ENCODE data around the gene IFT88.
"Not testable (repeated sequence)": the region's sequence is repeated elsewhere in the genome, so short reads cannot be mapped to it uniquely, and the experiment has no call there.

The IFT88 gene

GRCh38 chr13:20633802-20634201, 66.8 kb downstream of the IFT88 start:
- Mint-ChIP-seq H3K9me3 (no peaks in the 10 kb centered on the region), H3K27me3 (no peaks in the 10 kb centered on the region), H3K4me1 (no peaks in the 10 kb centered on the region), H3K36me3 (no peaks in the 10 kb centered on the region), H3K27ac (no peak overlapping the region), H3K4me3 (no peak overlapping the region)
- no peak for DNase-seq
- CTCF ChIA-PET, result no interaction called here

DNA sequence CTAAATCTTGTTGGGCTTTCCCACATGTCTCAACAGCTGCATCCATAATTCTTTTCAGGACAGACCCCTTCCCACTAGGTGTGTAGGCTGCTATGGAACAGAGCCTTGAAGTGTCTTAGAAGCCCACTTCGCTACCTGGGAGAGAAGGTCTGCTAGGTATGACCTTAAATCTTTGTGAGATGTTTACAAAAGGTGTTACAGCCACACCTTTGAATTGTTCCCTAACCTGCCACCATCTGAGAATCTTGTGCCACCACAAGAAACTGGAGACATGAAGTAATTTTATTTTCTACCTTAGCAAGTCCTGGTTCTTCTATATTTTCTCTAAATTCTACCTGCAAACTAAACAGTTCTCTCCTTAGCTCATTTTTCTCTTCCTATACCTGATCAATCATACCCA, 69.1 kb downstream of the IFT88 start:
- H3K27ac Mint-ChIP-seq, result no peak overlapping the region
- H3K4me1 Mint-ChIP-seq, result no peaks in the 10 kb centered on the region
- H3K36me3 Mint-ChIP-seq, result no peaks in the 10 kb centered on the region
- no peak for DNase-seq
- CTCF ChIA-PET, result no interaction called here
- no peaks in the 10 kb centered on the region for H3K27me3 Mint-ChIP-seq
- no peaks in the 10 kb centered on the region for H3K9me3 Mint-ChIP-seq
- H3K4me3 Mint-ChIP-seq, result no peak overlapping the region

GRCh38 chr13:20637811-20638210, 70.9 kb downstream of the IFT88 start:
- H3K4me3 Mint-ChIP-seq, result no peak overlapping the region
- H3K4me1 Mint-ChIP-seq, result no peaks in the 10 kb centered on the region
- CTCF ChIA-PET, result no interaction called here
- H3K27me3 Mint-ChIP-seq, result no peaks in the 10 kb centered on the region
- H3K27ac Mint-ChIP-seq, result no peak overlapping the region
- no peaks in the 10 kb centered on the region for H3K9me3 Mint-ChIP-seq
- no peak for DNase-seq
- H3K36me3 Mint-ChIP-seq, result no peaks in the 10 kb centered on the region

- no peaks in the 10 kb centered on the region for H3K27me3 Mint-ChIP-seq
- H3K4me1 Mint-ChIP-seq, result no peaks in the 10 kb centered on the region
- CTCF ChIA-PET, result no interaction called here
- no peak overlapping the region for H3K27ac Mint-ChIP-seq
- H3K9me3 Mint-ChIP-seq, result no peaks in the 10 kb centered on the region
- DNase-seq, result no peak
- no peak overlapping the region for H3K4me3 Mint-ChIP-seq
- peaks cover 3% of the 10 kb centered on the region for H3K36me3 Mint-ChIP-seq
These were observed 80.8 kb downstream of the IFT88 start for GRCh38 chr13:20647758-20648157.

DNA sequence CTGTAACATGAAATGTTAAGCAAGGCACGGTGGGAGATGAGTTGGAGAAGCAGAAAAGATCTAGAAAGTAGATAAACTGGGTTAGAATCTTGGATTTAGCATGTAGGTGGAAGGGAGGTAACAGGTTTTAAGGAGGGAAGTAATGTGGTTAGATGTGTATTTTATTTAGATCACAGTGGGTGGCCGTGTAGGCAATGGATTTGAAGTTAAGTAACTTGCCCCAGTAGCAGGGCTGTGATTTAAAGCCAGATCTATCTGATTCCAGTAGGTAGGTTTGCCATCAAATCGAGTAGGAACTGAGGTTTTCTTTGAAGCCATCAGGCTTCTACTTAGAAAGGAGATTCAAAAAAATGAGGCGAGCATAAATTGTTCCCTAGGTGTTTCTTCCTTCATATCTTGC, 86.0 kb downstream of the IFT88 start:
- no peaks in the 10 kb centered on the region for H3K27me3 Mint-ChIP-seq
- CTCF ChIA-PET, result no interaction called here
- H3K36me3 Mint-ChIP-seq, result no peaks in the 10 kb centered on the region
- H3K4me1 Mint-ChIP-seq, result no peaks in the 10 kb centered on the region
- no peaks in the 10 kb centered on the region for H3K9me3 Mint-ChIP-seq
- no peak for DNase-seq
- H3K4me3 Mint-ChIP-seq, result no peak overlapping the region
- no peak overlapping the region for H3K27ac Mint-ChIP-seq

GRCh38 chr13:20654156-20654555, 87.2 kb downstream of the IFT88 start:
- no peak for DNase-seq
- Mint-ChIP-seq H3K36me3 (no peaks in the 10 kb centered on the region), H3K27ac (no peak overlapping the region), H3K4me1 (no peaks in the 10 kb centered on the region), H3K27me3 (no peaks in the 10 kb centered on the region), H3K9me3 (no peaks in the 10 kb centered on the region), H3K4me3 (no peak overlapping the region)
- CTCF ChIA-PET, result no interaction called here

GRCh38 chr13:20658451-20659040, 91.6 kb downstream of the IFT88 start:
- Mint-ChIP-seq H3K36me3 (no peaks in the 10 kb centered on the region), H3K4me3 (no peak overlapping the region), H3K4me1 (no peaks in the 10 kb centered on the region), H3K27ac (no peak overlapping the region), H3K27me3 (no peaks in the 10 kb centered on the region), H3K9me3 (no peaks in the 10 kb centered on the region)
- no peak for DNase-seq
- CTCF ChIA-PET, result no interaction called here

DNA sequence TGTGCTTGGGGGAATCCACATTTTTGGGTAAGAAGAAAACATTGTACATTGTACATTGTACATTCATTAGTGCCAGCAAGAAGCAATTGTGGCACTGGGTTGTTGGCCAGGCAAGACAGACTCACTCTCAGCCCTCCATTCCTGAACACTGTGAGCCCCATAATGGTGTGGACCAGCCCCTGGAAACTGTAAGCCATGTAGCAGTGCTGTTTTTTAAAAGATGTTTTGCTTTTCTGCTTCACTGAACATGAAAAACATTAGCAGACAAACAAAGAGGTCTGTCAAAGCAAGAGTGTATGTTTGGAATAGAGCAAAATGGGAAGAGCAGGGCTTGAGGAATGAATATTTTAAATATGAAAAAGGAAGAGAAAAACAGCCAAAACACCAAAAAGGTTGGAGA, 97.4 kb downstream of the IFT88 start:
- H3K9me3 Mint-ChIP-seq, result no peaks in the 10 kb centered on the region
- no peak overlapping the region for H3K27ac Mint-ChIP-seq
- CTCF ChIA-PET, result no interaction called here
- no peak overlapping the region for H3K4me3 Mint-ChIP-seq
- H3K27me3 Mint-ChIP-seq, result no peaks in the 10 kb centered on the region
- no peaks in the 10 kb centered on the region for H3K4me1 Mint-ChIP-seq
- DNase-seq, result no peak
- no peaks in the 10 kb centered on the region for H3K36me3 Mint-ChIP-seq

GRCh38 chr13:20666948-20667347, 100.0 kb downstream of the IFT88 start:
- CTCF ChIA-PET, result no interaction called here
- Mint-ChIP-seq H3K9me3 (no peaks in the 10 kb centered on the region), H3K36me3 (no peaks in the 10 kb centered on the region)

DNA sequence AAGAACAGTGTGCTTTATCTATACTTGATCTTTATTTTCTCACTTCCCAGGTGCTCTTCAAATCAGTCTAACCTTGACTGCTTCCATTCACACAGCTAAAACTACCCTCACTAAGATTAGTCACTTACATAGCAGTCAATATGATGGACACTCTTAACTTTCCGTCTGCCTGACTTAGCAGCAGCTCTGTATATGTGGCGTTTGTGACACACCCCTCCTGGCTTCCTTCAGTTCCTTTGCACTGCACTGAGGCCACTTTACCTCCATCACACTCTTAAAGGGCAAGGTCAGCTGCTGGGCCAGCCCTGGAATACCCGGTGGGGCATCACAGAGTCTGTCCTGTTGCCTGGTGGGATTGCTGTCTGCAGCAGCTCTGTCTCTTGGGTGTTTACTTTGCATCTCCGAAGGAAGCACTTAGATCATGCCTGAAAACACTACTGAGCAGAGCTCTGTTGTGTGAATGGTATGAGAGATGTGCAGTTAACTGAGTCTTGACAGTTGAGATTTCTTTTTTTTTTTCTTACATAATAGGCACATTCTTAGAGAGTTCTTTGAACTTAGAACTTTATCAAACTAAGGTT, 101.0 kb downstream of the IFT88 start:
- H3K4me3 Mint-ChIP-seq, result no peak overlapping the region
- CTCF ChIA-PET, result no interaction called here
- no peaks in the 10 kb centered on the region for H3K4me1 Mint-ChIP-seq
- no peaks in the 10 kb centered on the region for H3K27me3 Mint-ChIP-seq
- no peaks in the 10 kb centered on the region for H3K9me3 Mint-ChIP-seq
- no peaks in the 10 kb centered on the region for H3K36me3 Mint-ChIP-seq
- no peak for DNase-seq
- no peak overlapping the region for H3K27ac Mint-ChIP-seq

More at GRCh38 chr13:20666948-20667347, 100.0 kb downstream of the IFT88 start:
- Mint-ChIP-seq H3K4me3 (no peak overlapping the region), H3K27me3 (no peaks in the 10 kb centered on the region), H3K27ac (no peak overlapping the region), H3K4me1 (no peaks in the 10 kb centered on the region)
- no peak for DNase-seq

DNA sequence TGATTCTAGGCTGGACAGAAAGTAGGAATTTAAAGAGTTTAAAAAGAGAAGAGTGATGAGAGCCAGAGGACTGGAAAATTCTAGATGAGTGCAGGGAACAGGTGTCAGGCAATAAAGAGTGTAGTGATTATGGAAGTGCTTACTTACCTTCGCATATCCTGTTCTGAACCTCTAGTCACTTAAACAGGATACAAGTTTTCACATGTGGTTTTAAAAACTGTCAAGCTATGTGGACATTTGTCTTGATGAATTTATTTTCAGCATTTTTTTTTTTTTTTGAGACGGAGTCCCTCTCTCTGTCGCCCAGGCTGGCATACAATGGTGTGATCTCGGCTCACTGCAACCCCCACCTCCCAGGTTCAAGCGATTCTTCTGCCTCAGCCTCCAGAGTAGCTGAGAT, 102.2 kb downstream of the IFT88 start:
- DNase-seq, result no peak
- Mint-ChIP-seq H3K27me3 (no peaks in the 10 kb centered on the region), H3K9me3 (no peaks in the 10 kb centered on the region), H3K36me3 (peaks cover 2% of the 10 kb centered on the region), H3K4me1 (no peaks in the 10 kb centered on the region), H3K4me3 (no peak overlapping the region), H3K27ac (no peak overlapping the region)
- CTCF ChIA-PET, result no interaction called here

DNA sequence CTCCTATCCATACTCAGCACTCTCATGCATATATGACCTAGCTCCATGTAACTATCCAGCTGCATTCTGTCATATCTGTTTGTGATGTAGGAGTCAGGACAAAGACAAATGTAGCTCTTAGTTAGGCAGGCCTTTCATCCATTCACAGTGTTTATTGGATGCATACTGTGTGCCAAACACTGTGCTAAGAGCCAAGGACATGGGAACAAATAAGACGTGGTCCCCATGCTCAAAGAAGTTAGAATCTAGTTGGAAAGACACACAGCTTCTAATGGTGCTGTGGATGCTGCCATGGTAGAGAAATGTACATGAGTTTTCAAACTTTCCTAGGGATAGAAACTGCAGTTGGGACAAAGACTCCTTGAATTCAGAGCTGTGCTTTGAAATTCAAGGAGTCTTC, 104.8 kb downstream of the IFT88 start:
- CTCF ChIA-PET, result no interaction called here
- Mint-ChIP-seq H3K36me3 (peaks cover 2% of the 10 kb centered on the region), H3K9me3 (no peaks in the 10 kb centered on the region), H3K4me3 (no peak overlapping the region), H3K27me3 (no peaks in the 10 kb centered on the region), H3K4me1 (no peaks in the 10 kb centered on the region), H3K27ac (no peak overlapping the region)
- no peak for DNase-seq

DNA sequence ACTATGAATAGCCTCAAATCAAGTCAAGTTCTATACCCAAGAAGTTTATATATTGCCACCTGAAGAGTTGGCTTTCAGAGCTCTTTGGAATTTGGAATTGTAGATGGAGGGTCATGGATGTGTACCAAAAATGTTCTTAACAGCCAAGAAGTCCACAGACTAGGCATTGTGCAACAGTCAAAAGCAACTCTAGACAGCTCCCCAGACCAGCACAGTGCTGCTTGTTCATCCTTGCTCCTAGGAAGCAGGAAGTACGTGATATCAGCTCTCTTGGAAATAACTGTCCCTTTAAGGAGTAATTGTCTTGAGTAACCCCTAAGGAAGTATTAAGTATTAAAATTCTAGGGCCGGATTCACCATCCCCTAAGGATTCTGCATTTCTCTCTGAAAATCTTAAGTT, 105.8 kb downstream of the IFT88 start:
- no peaks in the 10 kb centered on the region for H3K4me1 Mint-ChIP-seq
- peaks cover 2% of the 10 kb centered on the region for H3K36me3 Mint-ChIP-seq
- no peaks in the 10 kb centered on the region for H3K27me3 Mint-ChIP-seq
- H3K27ac Mint-ChIP-seq, result no peak overlapping the region
- CTCF ChIA-PET, result no interaction called here
- H3K9me3 Mint-ChIP-seq, result no peaks in the 10 kb centered on the region
- DNase-seq, result no peak
- H3K4me3 Mint-ChIP-seq, result no peak overlapping the region

DNA sequence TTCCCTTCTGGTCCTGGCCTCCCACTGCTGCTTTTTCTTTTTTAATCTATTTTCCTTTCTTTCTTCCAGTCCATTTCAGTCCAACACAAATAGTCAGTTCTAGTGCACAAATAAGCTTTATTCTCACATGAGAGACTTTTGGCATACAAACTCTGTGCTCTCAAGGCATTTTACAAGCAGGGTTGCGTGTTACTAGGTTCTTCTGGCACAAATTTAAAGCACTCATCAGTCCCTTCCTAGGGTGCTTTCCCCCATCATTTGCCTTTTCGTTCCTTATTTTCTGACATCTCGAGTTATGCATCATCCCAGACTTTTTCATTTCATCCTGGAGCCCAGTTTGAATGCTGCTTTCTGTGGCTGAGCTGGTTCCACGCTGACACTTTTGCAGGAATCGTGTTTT, 106.8 kb downstream of the IFT88 start:
- CTCF ChIA-PET, result no interaction called here
- no peak overlapping the region for H3K27ac Mint-ChIP-seq
- H3K9me3 Mint-ChIP-seq, result no peaks in the 10 kb centered on the region
- no peak for DNase-seq
- H3K4me3 Mint-ChIP-seq, result no peak overlapping the region
- no peaks in the 10 kb centered on the region for H3K4me1 Mint-ChIP-seq
- no peaks in the 10 kb centered on the region for H3K27me3 Mint-ChIP-seq
- H3K36me3 Mint-ChIP-seq, result peaks cover 2% of the 10 kb centered on the region

DNA sequence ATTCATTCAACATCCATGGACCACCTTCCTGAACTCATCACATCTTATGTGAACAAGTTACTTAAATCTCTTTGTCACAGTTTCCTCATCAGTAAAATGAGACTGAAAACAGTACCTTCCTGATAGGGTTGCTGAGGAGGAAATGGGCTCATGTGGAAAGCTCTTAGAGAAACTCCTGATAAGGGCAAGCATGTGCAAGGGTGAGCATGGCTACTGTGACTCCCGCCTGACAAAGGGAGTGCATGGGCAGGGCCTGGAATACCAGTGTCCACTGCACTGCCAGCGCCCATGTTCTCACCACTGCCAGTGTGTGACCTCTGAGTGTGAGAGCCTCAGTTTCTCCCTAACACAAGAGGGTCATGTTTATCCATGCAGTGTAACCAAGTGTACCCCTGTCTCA, 109.3 kb downstream of the IFT88 start:
- CTCF ChIA-PET, result interaction anchor here (0.6 kb wide), 1 partner anchor 16 kb away, joined by 3 read pairs; no protein-coding TSS in a partner anchor
- Mint-ChIP-seq H3K4me1 (no peaks in the 10 kb centered on the region), H3K27me3 (no peaks in the 10 kb centered on the region), H3K36me3 (peaks cover 2% of the 10 kb centered on the region), H3K27ac (no peak overlapping the region), H3K9me3 (no peaks in the 10 kb centered on the region), H3K4me3 (no peak overlapping the region)
- no peak for DNase-seq

DNA sequence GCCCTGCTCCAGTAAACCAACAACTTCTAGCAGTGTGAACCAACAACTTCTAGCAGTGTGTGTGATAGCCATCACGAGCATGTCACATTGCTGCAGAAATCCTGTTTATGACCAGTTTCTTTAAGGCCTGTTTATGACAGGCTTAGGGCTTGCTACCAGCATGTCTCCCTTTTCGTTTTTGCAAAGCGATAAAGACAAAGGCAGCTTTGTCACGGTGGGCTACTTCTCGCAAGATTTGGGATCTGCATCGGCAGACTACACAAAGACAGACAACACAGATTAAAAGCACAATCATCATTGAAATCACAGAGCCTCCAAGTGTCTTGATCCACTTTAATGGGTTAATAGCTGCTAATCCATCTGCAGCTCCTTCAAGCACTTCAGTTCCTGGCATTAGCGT, 111.6 kb downstream of the IFT88 start:
- H3K27ac Mint-ChIP-seq, result not testable (repeated sequence)

More for the DNA sequence above, 111.6 kb downstream of the IFT88 start:
- H3K36me3 Mint-ChIP-seq, H3K27me3 Mint-ChIP-seq, DNase-seq, H3K4me1 Mint-ChIP-seq, CTCF ChIA-PET, H3K9me3 Mint-ChIP-seq, H3K4me3 Mint-ChIP-seq: not testable (repeated sequence)
